ENCODE data around the gene PTPRN2.

Gene PTPRN2

DNA sequence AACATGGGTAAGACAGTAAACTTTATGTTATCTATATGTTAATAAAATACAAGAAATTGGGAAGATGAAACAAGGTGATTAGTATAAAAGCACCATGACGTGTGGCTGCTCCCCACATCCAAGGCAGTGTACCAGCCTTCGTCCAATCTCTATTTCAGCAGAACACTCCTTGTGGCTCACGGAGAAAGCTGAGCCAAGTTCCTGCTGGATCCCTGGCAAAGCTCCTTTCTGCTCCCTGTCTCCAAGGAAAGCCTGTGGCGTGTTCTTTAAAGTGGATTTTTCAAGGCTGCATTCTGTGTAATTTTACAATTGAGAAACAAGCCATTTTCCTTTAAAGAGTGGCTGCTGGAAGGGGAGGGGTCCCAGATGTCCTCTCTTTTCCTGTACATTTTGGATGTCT, 467.3 kb downstream of the PTPRN2 start:
- no peak for DNase-seq (ENCODE audit: extremely low spot score)
- CTCF ChIA-PET = no interaction called here
- POLR2A ChIA-PET = no interaction called here
- TF ChIP-seq NFRKB (IDR thresholded peaks at IDR 0.05) = no peak
- TF ChIP-seq, protein P1, sequence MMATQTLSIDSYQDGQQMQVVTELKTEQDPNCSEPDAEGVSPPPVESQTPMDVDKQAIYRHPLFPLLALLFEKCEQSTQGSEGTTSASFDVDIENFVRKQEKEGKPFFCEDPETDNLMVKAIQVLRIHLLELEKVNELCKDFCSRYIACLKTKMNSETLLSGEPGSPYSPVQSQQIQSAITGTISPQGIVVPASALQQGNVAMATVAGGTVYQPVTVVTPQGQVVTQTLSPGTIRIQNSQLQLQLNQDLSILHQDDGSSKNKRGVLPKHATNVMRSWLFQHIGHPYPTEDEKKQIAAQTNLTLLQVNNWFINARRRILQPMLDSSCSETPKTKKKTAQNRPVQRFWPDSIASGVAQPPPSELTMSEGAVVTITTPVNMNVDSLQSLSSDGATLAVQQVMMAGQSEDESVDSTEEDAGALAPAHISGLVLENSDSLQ (IDR thresholded peaks at IDR 0.05) = no peak
- TF ChIP-seq LEF1 (IDR thresholded peaks at IDR 0.05; ENCODE audit: borderline replicate concordance) = no peak
- TF ChIP-seq FOXA1 (IDR thresholded peaks at IDR 0.05) = no peak
- no peak for TF ChIP-seq TARDBP (IDR thresholded peaks at IDR 0.05)
- no peak for TF ChIP-seq HDGF (IDR thresholded peaks at IDR 0.05; ENCODE audit: borderline replicate concordance)
- TF ChIP-seq SP1 (IDR thresholded peaks at IDR 0.05) = no peak
- no peak for TF ChIP-seq FOXK2 (IDR thresholded peaks at IDR 0.05)
- TF ChIP-seq SUZ12 (IDR thresholded peaks at IDR 0.05) = no peak
- TF ChIP-seq L3MBTL2 (conservative IDR thresholded peaks at IDR 0.05) = no peak
- no peak for TF ChIP-seq ZNF384 (IDR thresholded peaks at IDR 0.05)
- TF ChIP-seq ARNT (IDR thresholded peaks at IDR 0.05) = no peak
- TF ChIP-seq ELF4 (IDR thresholded peaks at IDR 0.05) = no peak
- no peak for TF ChIP-seq BHLHE40 (IDR thresholded peaks at IDR 0.05; ENCODE audit: borderline replicate concordance)
- TF ChIP-seq FOXM1 (IDR thresholded peaks at IDR 0.05; ENCODE audit: borderline replicate concordance) = no peak
- no peak for TF ChIP-seq CTBP1 (IDR thresholded peaks at IDR 0.05; ENCODE audit: borderline replicate concordance)

DNA sequence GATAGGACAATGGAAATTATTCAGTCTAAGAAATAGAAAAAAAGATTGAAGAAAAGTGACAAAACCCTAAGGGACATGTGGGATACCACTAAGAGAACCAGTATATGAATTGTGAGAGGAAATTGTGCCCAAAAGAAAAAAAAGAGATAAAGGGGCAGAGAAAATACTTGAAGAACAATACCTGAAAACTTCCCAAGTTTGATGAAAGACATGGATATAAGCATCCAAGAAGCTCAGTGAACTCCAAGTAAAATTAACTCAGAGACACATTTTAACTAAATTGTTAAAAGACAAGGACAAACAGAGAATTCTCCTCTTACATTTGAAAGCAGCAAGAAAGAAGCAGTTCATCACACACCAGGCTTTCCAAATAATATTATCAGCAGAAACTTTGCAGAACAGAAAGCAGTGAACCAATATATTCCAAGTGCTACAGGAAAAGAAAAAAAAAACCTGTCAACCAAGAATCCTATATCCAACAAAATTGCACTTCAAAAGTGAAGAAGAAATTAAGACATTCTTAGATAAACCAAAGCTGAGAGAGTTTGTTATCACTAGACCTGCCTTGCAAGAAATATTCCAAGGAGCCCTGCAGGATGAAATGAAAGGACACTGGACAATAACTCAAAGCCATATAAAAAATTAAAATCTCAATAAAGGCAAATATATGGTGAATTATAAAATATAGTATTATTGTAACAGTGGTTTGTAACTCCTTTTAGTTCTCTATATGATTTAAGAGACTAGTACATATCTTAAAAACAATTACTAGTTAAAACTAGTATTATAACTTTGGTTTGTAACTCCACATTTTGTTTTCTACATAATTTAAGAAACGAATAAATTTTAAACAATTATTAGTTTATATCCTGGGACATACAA, 470.0 kb downstream of the PTPRN2 start:
- no peak for DNase-seq (ENCODE audit: extremely low spot score)
- TF ChIP-seq NFRKB (IDR thresholded peaks at IDR 0.05) (no peak), SP1 (IDR thresholded peaks at IDR 0.05) (no peak), ZNF384 (IDR thresholded peaks at IDR 0.05) (no peak)
- TF ChIP-seq, protein P1 (IDR thresholded peaks at IDR 0.05) = no peak
- POLR2A ChIA-PET = no interaction called here
- CTCF ChIA-PET = no interaction called here

DNA sequence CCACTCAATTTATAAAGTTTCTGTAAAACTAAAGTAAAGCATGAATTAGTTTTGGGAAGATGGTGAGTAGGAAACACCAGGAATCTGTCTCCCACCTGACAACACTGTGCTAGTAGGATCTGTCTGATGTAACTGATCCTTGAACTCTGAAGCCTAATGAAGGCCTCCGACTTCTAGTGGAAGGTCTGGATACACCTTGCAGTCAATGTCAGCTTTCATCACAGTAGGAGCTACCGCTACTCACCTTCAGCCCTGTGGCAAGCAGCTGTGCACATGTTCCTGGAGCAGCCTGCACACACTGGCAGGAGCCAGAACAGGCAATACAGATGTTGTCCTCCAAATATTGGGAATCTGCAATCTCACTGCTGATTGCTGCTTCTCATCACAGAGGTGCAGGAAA, 471.4 kb downstream of the PTPRN2 start:
- ChIA-PET CTCF (no interaction called here), POLR2A (no interaction called here)
- TF ChIP-seq, protein P1 (IDR thresholded peaks at IDR 0.05) = no peak
- TF ChIP-seq CTBP1 (IDR thresholded peaks at IDR 0.05; ENCODE audit: borderline replicate concordance) = no peak
- no peak for TF ChIP-seq ELF4 (IDR thresholded peaks at IDR 0.05)
- no peak for TF ChIP-seq FOXM1 (IDR thresholded peaks at IDR 0.05; ENCODE audit: borderline replicate concordance)
- TF ChIP-seq FOXK2 (IDR thresholded peaks at IDR 0.05) = no peak
- no peak for TF ChIP-seq ARNT (IDR thresholded peaks at IDR 0.05)
- no peak for TF ChIP-seq HDGF (IDR thresholded peaks at IDR 0.05; ENCODE audit: borderline replicate concordance)
- no peak for TF ChIP-seq NFRKB (IDR thresholded peaks at IDR 0.05)
- no peak for TF ChIP-seq L3MBTL2 (conservative IDR thresholded peaks at IDR 0.05)
- no peak for TF ChIP-seq SP1 (IDR thresholded peaks at IDR 0.05)
- TF ChIP-seq BHLHE40 (IDR thresholded peaks at IDR 0.05; ENCODE audit: borderline replicate concordance) = no peak
- no peak for TF ChIP-seq SUZ12 (IDR thresholded peaks at IDR 0.05)
- TF ChIP-seq ZNF384 (IDR thresholded peaks at IDR 0.05) = no peak
- TF ChIP-seq FOXA1 (IDR thresholded peaks at IDR 0.05) = no peak
- TF ChIP-seq LEF1 (IDR thresholded peaks at IDR 0.05; ENCODE audit: borderline replicate concordance) = no peak
- no peak for TF ChIP-seq TARDBP (IDR thresholded peaks at IDR 0.05)
- no peak for DNase-seq (ENCODE audit: extremely low spot score)

DNA sequence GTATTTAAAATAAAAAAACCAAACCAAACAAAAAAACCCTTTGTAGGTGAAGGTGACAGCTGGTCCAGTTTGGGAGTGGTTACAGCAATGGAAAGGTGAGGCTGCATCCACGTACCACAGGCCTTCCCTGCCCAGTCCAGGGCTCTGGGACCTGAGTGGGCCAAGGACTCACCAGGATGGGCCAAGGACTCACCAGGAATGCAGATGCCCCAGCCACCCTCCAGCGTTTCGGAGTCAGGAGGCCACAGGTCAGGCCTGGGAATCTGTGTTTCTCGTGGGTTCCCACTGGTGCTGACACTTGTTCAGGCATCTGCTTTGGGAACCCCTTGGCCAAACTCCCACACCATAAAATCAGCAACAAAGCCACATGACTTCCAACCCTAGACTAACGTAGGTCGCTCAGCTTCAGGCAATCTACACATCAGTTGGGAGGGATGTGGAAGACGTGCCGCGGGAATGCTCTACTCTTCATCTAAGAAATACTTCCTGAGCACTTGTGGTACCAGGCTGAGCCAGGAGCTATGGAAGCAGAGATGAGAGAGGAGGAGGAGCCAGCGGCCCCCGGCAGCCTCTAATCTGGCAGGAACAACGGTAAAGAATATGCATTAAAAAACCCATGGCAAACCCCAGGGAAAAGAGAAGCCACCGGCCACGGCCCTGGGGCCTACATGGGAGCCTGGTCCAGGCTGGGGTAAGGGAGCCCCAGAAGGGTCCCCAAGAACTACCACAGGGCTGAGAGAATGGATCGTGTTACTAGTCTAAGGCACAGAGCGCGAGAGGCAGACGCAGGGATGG, 473.4 kb downstream of the PTPRN2 start:
- TF ChIP-seq FOXK2 (IDR thresholded peaks at IDR 0.05) (no peak), SP1 (IDR thresholded peaks at IDR 0.05) (no peak), CTBP1 (IDR thresholded peaks at IDR 0.05; ENCODE audit: borderline replicate concordance) (no peak), ELF4 (IDR thresholded peaks at IDR 0.05) (no peak), L3MBTL2 (conservative IDR thresholded peaks at IDR 0.05) (no peak), BHLHE40 (IDR thresholded peaks at IDR 0.05; ENCODE audit: borderline replicate concordance) (no peak), FOXM1 (IDR thresholded peaks at IDR 0.05; ENCODE audit: borderline replicate concordance) (no peak), TARDBP (IDR thresholded peaks at IDR 0.05) (no peak), SUZ12 (IDR thresholded peaks at IDR 0.05) (no peak), HDGF (IDR thresholded peaks at IDR 0.05; ENCODE audit: borderline replicate concordance) (no peak), NFRKB (IDR thresholded peaks at IDR 0.05) (no peak)
- TF ChIP-seq, protein P1 (IDR thresholded peaks at IDR 0.05) = no peak
- ChIA-PET CTCF (no interaction called here), POLR2A (no interaction called here)
- DNase-seq (ENCODE audit: extremely low spot score) = no peak

DNA sequence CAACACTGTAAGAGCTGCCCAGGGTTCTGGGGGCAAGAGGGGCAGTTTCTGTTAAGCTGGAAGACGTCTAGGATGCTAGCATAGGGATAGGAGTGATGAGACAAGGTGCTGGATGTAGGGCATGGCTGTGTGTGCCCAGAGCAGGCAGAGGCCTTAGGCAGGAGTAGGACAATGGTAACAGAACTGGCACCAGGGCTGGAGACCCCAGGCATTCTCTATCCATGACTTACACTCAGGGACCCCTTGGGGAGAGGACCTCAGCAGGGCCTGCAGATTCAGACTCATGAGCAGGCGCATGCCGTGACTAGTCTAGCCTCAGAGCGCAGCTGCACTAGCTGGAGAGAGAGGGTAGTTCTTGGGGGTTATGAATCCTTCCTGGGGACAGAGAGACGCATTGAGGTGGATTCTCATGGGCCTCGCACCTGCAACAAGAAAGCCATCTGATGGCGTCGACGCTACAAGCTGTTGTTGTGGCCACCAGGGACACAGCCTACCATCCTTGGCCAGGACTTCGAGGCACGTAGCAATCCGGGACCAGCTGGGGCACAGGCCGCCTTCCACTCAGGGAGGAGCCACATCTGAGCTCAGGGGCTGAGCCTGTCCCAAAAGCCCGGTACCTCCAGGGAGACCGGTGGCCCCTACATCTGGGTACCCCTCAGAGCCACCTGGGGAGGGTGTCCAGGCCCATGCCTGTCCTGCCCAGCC, 474.1 kb downstream of the PTPRN2 start:
- POLR2A ChIA-PET = no interaction called here
- TF ChIP-seq SUZ12 (IDR thresholded peaks at IDR 0.05) (no peak), ZNF384 (IDR thresholded peaks at IDR 0.05) (no peak), HDGF (IDR thresholded peaks at IDR 0.05; ENCODE audit: borderline replicate concordance) (no peak), SP1 (IDR thresholded peaks at IDR 0.05) (no peak), L3MBTL2 (conservative IDR thresholded peaks at IDR 0.05) (no peak), CTBP1 (IDR thresholded peaks at IDR 0.05; ENCODE audit: borderline replicate concordance) (no peak), LEF1 (IDR thresholded peaks at IDR 0.05; ENCODE audit: borderline replicate concordance) (no peak), ELF4 (IDR thresholded peaks at IDR 0.05) (no peak), ARNT (IDR thresholded peaks at IDR 0.05) (no peak), FOXM1 (IDR thresholded peaks at IDR 0.05; ENCODE audit: borderline replicate concordance) (no peak), FOXA1 (IDR thresholded peaks at IDR 0.05) (no peak), FOXK2 (IDR thresholded peaks at IDR 0.05) (no peak), BHLHE40 (IDR thresholded peaks at IDR 0.05; ENCODE audit: borderline replicate concordance) (no peak), TARDBP (IDR thresholded peaks at IDR 0.05) (no peak)
- TF ChIP-seq, protein P1 (IDR thresholded peaks at IDR 0.05) = no peak
- no peak for DNase-seq (ENCODE audit: extremely low spot score)
- CTCF ChIA-PET = no interaction called here
